ENCODE results near the gene ALDH1B1. TPM values are rescaled to one million over a fixed set of nuclear protein-coding genes. Genes with fewer than 3 reads are reported as not detected.

Gene ALDH1B1
- total and polyA plus RNA-seq, 2 of the 13 experiments (the other 11 are each of a cell fraction or from before 2014, with no cell fraction given), result 45.1 to 125 TPM

DNA sequence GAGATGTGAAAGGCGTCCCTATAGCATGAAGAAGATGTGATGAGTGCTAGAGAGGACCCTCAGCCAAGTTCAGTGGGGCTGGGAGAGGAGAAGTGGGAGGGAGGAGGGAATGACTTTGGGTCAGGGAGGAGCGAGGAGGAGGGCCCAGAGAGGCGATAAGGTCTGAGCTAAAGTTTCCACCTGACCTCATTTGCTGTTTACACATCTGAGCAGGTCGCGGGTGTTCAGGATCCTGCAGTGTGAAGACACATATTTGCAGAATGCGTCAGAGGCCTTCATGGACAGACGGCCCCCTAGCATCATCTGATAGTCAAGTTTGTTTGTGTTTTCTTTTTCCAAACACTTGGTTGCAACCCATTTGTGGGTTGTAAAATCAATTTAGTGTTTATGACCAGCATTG lies 50.7 kb downstream of the ALDH1B1 start (continued):
- TF ChIP-seq, protein P1, sequence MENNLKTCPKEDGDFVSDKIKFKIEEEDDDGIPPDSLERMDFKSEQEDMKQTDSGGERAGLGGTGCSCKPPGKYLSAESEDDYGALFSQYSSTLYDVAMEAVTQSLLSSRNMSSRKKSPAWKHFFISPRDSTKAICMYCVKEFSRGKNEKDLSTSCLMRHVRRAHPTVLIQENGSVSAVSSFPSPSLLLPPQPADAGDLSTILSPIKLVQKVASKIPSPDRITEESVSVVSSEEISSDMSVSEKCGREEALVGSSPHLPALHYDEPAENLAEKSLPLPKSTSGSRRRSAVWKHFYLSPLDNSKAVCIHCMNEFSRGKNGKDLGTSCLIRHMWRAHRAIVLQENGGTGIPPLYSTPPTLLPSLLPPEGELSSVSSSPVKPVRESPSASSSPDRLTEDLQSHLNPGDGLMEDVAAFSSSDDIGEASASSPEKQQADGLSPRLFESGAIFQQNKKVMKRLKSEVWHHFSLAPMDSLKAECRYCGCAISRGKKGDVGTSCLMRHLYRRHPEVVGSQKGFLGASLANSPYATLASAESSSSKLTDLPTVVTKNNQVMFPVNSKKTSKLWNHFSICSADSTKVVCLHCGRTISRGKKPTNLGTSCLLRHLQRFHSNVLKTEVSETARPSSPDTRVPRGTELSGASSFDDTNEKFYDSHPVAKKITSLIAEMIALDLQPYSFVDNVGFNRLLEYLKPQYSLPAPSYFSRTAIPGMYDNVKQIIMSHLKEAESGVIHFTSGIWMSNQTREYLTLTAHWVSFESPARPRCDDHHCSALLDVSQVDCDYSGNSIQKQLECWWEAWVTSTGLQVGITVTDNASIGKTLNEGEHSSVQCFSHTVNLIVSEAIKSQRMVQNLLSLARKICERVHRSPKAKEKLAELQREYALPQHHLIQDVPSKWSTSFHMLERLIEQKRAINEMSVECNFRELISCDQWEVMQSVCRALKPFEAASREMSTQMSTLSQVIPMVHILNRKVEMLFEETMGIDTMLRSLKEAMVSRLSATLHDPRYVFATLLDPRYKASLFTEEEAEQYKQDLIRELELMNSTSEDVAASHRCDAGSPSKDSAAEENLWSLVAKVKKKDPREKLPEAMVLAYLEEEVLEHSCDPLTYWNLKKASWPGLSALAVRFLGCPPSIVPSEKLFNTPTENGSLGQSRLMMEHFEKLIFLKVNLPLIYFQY (CRISPR knock-in tag; IDR thresholded peaks at IDR 0.05; ENCODE audit: borderline replicate concordance), result no peak
- TF ChIP-seq PAF1 (CRISPR knock-in tag; IDR thresholded peaks at IDR 0.05), result no peak
- no peak for TF ChIP-seq MAFK (conservative IDR thresholded peaks at IDR 0.05 in 1 of 2, IDR thresholded peaks at IDR 0.05 in 1 of 2; ENCODE audit: low read length in 2 of 2)
- no peak for TF ChIP-seq MTA1 (CRISPR knock-in tag; IDR thresholded peaks at IDR 0.05; ENCODE audit: borderline replicate concordance)
- TF ChIP-seq BRCA1 (CRISPR knock-in tag; IDR thresholded peaks at IDR 0.05), result no peak
- no peak for TF ChIP-seq ZNF326 (CRISPR knock-in tag; IDR thresholded peaks at IDR 0.05; ENCODE audit: borderline replicate concordance)
- TF ChIP-seq IKZF1 (IDR thresholded peaks at IDR 0.05), result no peak
- no peak for TF ChIP-seq DNMT3B (CRISPR knock-in tag; conservative IDR thresholded peaks at IDR 0.05)
- no peak for TF ChIP-seq PTBP1 (IDR thresholded peaks at IDR 0.05; ENCODE audit: low read depth, low read length, poor library complexity, severe bottlenecking)
- no peak for TF ChIP-seq ZNF446 (CRISPR knock-in tag; IDR thresholded peaks at IDR 0.05)
- TF ChIP-seq, protein P2, sequence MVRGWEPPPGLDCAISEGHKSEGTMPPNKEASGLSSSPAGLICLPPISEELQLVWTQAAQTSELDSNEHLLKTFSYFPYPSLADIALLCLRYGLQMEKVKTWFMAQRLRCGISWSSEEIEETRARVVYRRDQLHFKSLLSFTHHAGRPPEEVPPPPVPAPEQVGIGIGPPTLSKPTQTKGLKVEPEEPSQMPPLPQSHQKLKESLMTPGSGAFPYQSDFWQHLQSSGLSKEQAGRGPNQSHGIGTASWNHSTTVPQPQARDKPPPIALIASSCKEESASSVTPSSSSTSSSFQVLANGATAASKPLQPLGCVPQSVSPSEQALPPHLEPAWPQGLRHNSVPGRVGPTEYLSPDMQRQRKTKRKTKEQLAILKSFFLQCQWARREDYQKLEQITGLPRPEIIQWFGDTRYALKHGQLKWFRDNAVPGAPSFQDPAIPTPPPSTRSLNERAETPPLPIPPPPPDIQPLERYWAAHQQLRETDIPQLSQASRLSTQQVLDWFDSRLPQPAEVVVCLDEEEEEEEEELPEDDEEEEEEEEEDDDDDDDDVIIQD (CRISPR knock-in tag; IDR thresholded peaks at IDR 0.05; ENCODE audit: low read depth), result peak; percentile 63; the same call in 1 of the 2 replicates
- no peak for TF ChIP-seq ZNF672 (CRISPR knock-in tag; IDR thresholded peaks at IDR 0.05)
- no peak for TF ChIP-seq ZNF530 (CRISPR knock-in tag; IDR thresholded peaks at IDR 0.05; ENCODE audit: low read depth)
- TF ChIP-seq ZNF552 (CRISPR knock-in tag; IDR thresholded peaks at IDR 0.05; ENCODE audit: borderline replicate concordance), result no peak
- TF ChIP-seq ZNF670 (CRISPR knock-in tag; IDR thresholded peaks at IDR 0.05; ENCODE audit: borderline replicate concordance), result no peak
- TF ChIP-seq CREB1 (IDR thresholded peaks at IDR 0.05), result no peak
- TF ChIP-seq CREB1 (CRISPR knock-in tag; IDR thresholded peaks at IDR 0.05), result peak; percentile 35; the same call in 1 of the 2 replicates
- TF ChIP-seq ZNF713 (CRISPR knock-in tag; IDR thresholded peaks at IDR 0.05), result no peak
- TF ChIP-seq, protein P3, sequence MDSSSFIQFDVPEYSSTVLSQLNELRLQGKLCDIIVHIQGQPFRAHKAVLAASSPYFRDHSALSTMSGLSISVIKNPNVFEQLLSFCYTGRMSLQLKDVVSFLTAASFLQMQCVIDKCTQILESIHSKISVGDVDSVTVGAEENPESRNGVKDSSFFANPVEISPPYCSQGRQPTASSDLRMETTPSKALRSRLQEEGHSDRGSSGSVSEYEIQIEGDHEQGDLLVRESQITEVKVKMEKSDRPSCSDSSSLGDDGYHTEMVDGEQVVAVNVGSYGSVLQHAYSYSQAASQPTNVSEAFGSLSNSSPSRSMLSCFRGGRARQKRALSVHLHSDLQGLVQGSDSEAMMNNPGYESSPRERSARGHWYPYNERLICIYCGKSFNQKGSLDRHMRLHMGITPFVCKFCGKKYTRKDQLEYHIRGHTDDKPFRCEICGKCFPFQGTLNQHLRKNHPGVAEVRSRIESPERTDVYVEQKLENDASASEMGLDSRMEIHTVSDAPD (CRISPR knock-in tag; IDR thresholded peaks at IDR 0.05), result no peak
- TF ChIP-seq ZNF879 (CRISPR knock-in tag; IDR thresholded peaks at IDR 0.05), result no peak
- TF ChIP-seq, protein P4, sequence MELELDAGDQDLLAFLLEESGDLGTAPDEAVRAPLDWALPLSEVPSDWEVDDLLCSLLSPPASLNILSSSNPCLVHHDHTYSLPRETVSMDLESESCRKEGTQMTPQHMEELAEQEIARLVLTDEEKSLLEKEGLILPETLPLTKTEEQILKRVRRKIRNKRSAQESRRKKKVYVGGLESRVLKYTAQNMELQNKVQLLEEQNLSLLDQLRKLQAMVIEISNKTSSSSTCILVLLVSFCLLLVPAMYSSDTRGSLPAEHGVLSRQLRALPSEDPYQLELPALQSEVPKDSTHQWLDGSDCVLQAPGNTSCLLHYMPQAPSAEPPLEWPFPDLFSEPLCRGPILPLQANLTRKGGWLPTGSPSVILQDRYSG (CRISPR knock-in tag; IDR thresholded peaks at IDR 0.05), result no peak
- TF ChIP-seq KLF15 (CRISPR knock-in tag; IDR thresholded peaks at IDR 0.05; ENCODE audit: borderline replicate concordance), result no peak

All from HepG2 (cell line).